Activated CD8-positive, alpha-beta memory T cell treated with anti-CD3 and anti-CD28 coated beads, Interleukin-2, amount 10 ng/mL, durations not matched to agents 7 days and 5 days (primary cell): Measurements from ENCODE around the gene SVEP1. TPM values are rescaled to one million over a fixed set of nuclear protein-coding genes. Genes with fewer than 3 reads are reported as not detected.
"Not testable (repeated sequence)": the region's sequence is repeated elsewhere in the genome, so short reads cannot be mapped to it uniquely, and the experiment has no call there.

ENCODE experiments used
- ATAC-seq: fragments of 150-1000 bp; cut with Tn5 transposase; one replicate; pipeline ENCODE4 v1.10.0; 2021; ENCODE audit warnings: moderate library complexity
- CTCF ChIA-PET: fragments of 350-600 bp; sonication (Branson Sonifier 250); formaldehyde crosslinking; loops from one replicate; lab custom pipeline; 2021; ENCODE audit warnings: antibody characterized with exemption; lab: Charles Lee
- DNase-seq: peaks from one replicate; pipeline ENCODE4 v3.0.0-alpha.2; 2020
- H3K27ac Mint-ChIP-seq: one replicate; pipeline ENCODE4 v1.8.0; 2021; ENCODE audit warnings: mild to moderate bottlenecking, mixed read lengths
- H3K27me3 Mint-ChIP-seq: one replicate; pipeline ENCODE4 v1.8.0; 2021; ENCODE audit warnings: mixed read lengths
- H3K36me3 Mint-ChIP-seq: one replicate; pipeline ENCODE4 v1.8.0; 2021; ENCODE audit warnings: mild to moderate bottlenecking, mixed read lengths
- H3K4me1 Mint-ChIP-seq: one replicate; pipeline ENCODE4 v1.8.0; 2021; ENCODE audit warnings: mixed read lengths
- H3K4me3 Mint-ChIP-seq: one replicate; pipeline ENCODE4 v1.8.0; 2021; ENCODE audit warnings: mild to moderate bottlenecking, moderate library complexity, mixed read lengths
- H3K9me3 Mint-ChIP-seq: one replicate; pipeline ENCODE4 v1.8.0; 2022; ENCODE audit warnings: low read depth, mixed read lengths
- total RNA-seq, 2 experiments: library from RNA; stranded (reverse); gene quantifications; one replicate each; pipeline ENCODE4 v1.2.3, GENCODE V29; 2021

The SVEP1 gene
- total RNA-seq, result not detected

GRCh38 chr9:110579034-110579861 lies at the start of gene SVEP1:
Gene SVEP1, minus strand, starts transcription at chr9:110579741. Its CDS starts 198 bp downstream, at chr9:110579543.
- peaks cover 37% of the 10 kb centered on the region for H3K27me3 Mint-ChIP-seq
- no peaks in the 10 kb centered on the region for H3K36me3 Mint-ChIP-seq
- CTCF ChIA-PET, result no interaction called here
- no peaks in the 10 kb centered on the region for H3K9me3 Mint-ChIP-seq
- H3K4me1 Mint-ChIP-seq, result peaks cover 2% of the 10 kb centered on the region
- DNase-seq (no peak), ATAC-seq (no peak)
- H3K4me3 Mint-ChIP-seq, result no peak within 1 kb of the TSS
- H3K27ac Mint-ChIP-seq, result no peak within 1 kb of the TSS

- Mint-ChIP-seq H3K9me3 (no peaks in the 10 kb centered on the region), H3K4me3 (no peak overlapping the region), H3K27me3 (no peaks in the 10 kb centered on the region), H3K36me3 (no peaks in the 10 kb centered on the region), H3K4me1 (peaks cover 3% of the 10 kb centered on the region), H3K27ac (no peak overlapping the region)
- ATAC-seq, result peak; percentile 72
- no peak for DNase-seq
- CTCF ChIA-PET, result no interaction called here
These were observed 46.7 kb upstream of the SVEP1 start for GRCh38 chr9:110626101-110626829.

- no peaks in the 10 kb centered on the region for H3K9me3 Mint-ChIP-seq
- peaks cover 3% of the 10 kb centered on the region for H3K4me1 Mint-ChIP-seq
- CTCF ChIA-PET, result interaction anchor here (1.0 to 1.5 kb wide), 3 partner anchors 62 to 1049 kb away, joined by 3 to 5 read pairs (median 4); no protein-coding TSS in a partner anchor
- H3K27me3 Mint-ChIP-seq, result no peaks in the 10 kb centered on the region
- H3K27ac Mint-ChIP-seq, result no peak overlapping the region
- DNase-seq, result no peak
- no peak overlapping the region for H3K4me3 Mint-ChIP-seq
- H3K36me3 Mint-ChIP-seq, result no peaks in the 10 kb centered on the region
- no peak for ATAC-seq
These were observed 44.0 kb upstream of the SVEP1 start for GRCh38 chr9:110623462-110624025.

GRCh38 chr9:110622368-110622767 lies 42.8 kb upstream of the SVEP1 start:
- CTCF ChIA-PET, result no interaction called here
- Mint-ChIP-seq H3K4me3 (no peak overlapping the region), H3K36me3 (no peaks in the 10 kb centered on the region), H3K9me3 (no peaks in the 10 kb centered on the region), H3K4me1 (peaks cover 3% of the 10 kb centered on the region), H3K27ac (no peak overlapping the region), H3K27me3 (no peaks in the 10 kb centered on the region)
- DNase-seq (no peak), ATAC-seq (no peak)

GRCh38 chr9:110620726-110621125 lies 41.2 kb upstream of the SVEP1 start:
- no peak for ATAC-seq

GRCh38 chr9:110619831-110620230 lies 40.3 kb upstream of the SVEP1 start:
- CTCF ChIA-PET, result no interaction called here
- ATAC-seq, result no peak
- no peaks in the 10 kb centered on the region for H3K4me1 Mint-ChIP-seq

More at GRCh38 chr9:110620726-110621125, 41.2 kb upstream of the SVEP1 start:
- H3K36me3 Mint-ChIP-seq, result no peaks in the 10 kb centered on the region
- CTCF ChIA-PET, result no interaction called here
- no peaks in the 10 kb centered on the region for H3K4me1 Mint-ChIP-seq
- H3K4me3 Mint-ChIP-seq, result no peak overlapping the region
- no peaks in the 10 kb centered on the region for H3K27me3 Mint-ChIP-seq
- DNase-seq, result no peak
- no peak overlapping the region for H3K27ac Mint-ChIP-seq
- no peaks in the 10 kb centered on the region for H3K9me3 Mint-ChIP-seq

GRCh38 chr9:110615498-110615897 lies 36.0 kb upstream of the SVEP1 start:
- Mint-ChIP-seq H3K9me3 (no peaks in the 10 kb centered on the region), H3K36me3 (no peaks in the 10 kb centered on the region), H3K4me3 (no peak overlapping the region), H3K27me3 (no peaks in the 10 kb centered on the region), H3K27ac (no peak overlapping the region), H3K4me1 (no peaks in the 10 kb centered on the region)
- DNase-seq, result no peak
- CTCF ChIA-PET, result no interaction called here
- no peak for ATAC-seq

More at GRCh38 chr9:110619831-110620230, 40.3 kb upstream of the SVEP1 start:
- no peak for DNase-seq
- Mint-ChIP-seq H3K36me3 (no peaks in the 10 kb centered on the region), H3K4me3 (no peak overlapping the region), H3K9me3 (no peaks in the 10 kb centered on the region), H3K27ac (no peak overlapping the region), H3K27me3 (no peaks in the 10 kb centered on the region)

GRCh38 chr9:110614576-110614975 lies 35.0 kb upstream of the SVEP1 start:
- H3K27ac Mint-ChIP-seq, CTCF ChIA-PET, H3K4me1 Mint-ChIP-seq, H3K9me3 Mint-ChIP-seq, DNase-seq, H3K36me3 Mint-ChIP-seq, H3K4me3 Mint-ChIP-seq, ATAC-seq, H3K27me3 Mint-ChIP-seq: not testable (repeated sequence)

GRCh38 chr9:110606179-110606790 lies 26.7 kb upstream of the SVEP1 start:
- ATAC-seq, result no peak
- Mint-ChIP-seq H3K9me3 (peaks cover 2% of the 10 kb centered on the region), H3K4me3 (no peak overlapping the region), H3K36me3 (no peaks in the 10 kb centered on the region), H3K27ac (no peak overlapping the region), H3K27me3 (no peaks in the 10 kb centered on the region), H3K4me1 (no peaks in the 10 kb centered on the region)
- CTCF ChIA-PET, result no interaction called here
- no peak for DNase-seq

GRCh38 chr9:110605565-110605964 lies 26.0 kb upstream of the SVEP1 start:
- H3K27ac Mint-ChIP-seq, result no peak overlapping the region
- CTCF ChIA-PET, result no interaction called here
- peaks cover 2% of the 10 kb centered on the region for H3K9me3 Mint-ChIP-seq
- no peak for DNase-seq
- H3K36me3 Mint-ChIP-seq, result no peaks in the 10 kb centered on the region
- H3K27me3 Mint-ChIP-seq, result no peaks in the 10 kb centered on the region
- no peak for ATAC-seq
- no peak overlapping the region for H3K4me3 Mint-ChIP-seq
- H3K4me1 Mint-ChIP-seq, result no peaks in the 10 kb centered on the region

- H3K27ac Mint-ChIP-seq, result no peak overlapping the region
- no peaks in the 10 kb centered on the region for H3K36me3 Mint-ChIP-seq
- no peak overlapping the region for H3K4me3 Mint-ChIP-seq
- peaks cover 2% of the 10 kb centered on the region for H3K9me3 Mint-ChIP-seq
- H3K4me1 Mint-ChIP-seq, result no peaks in the 10 kb centered on the region
- CTCF ChIA-PET, result no interaction called here
- DNase-seq, result no peak
- no peaks in the 10 kb centered on the region for H3K27me3 Mint-ChIP-seq
- ATAC-seq, result no peak
These were observed 24.6 kb upstream of the SVEP1 start for GRCh38 chr9:110604171-110604601.

- DNase-seq (no peak), ATAC-seq (no peak)
- H3K4me1 Mint-ChIP-seq, result no peaks in the 10 kb centered on the region
- no peaks in the 10 kb centered on the region for H3K27me3 Mint-ChIP-seq
- no peak overlapping the region for H3K27ac Mint-ChIP-seq
- H3K36me3 Mint-ChIP-seq, result no peaks in the 10 kb centered on the region
- CTCF ChIA-PET, result no interaction called here
- no peak overlapping the region for H3K4me3 Mint-ChIP-seq
- peaks cover 8% of the 10 kb centered on the region for H3K9me3 Mint-ChIP-seq
These were observed 22.7 kb upstream of the SVEP1 start for GRCh38 chr9:110602281-110602680.

- no peak overlapping the region for H3K4me3 Mint-ChIP-seq
These were observed 21.6 kb upstream of the SVEP1 start for GRCh38 chr9:110601098-110601497.

More at GRCh38 chr9:110601098-110601497, 21.6 kb upstream of the SVEP1 start:
- no peaks in the 10 kb centered on the region for H3K4me1 Mint-ChIP-seq
- ATAC-seq (no peak), DNase-seq (no peak)
- no peaks in the 10 kb centered on the region for H3K27me3 Mint-ChIP-seq
- no peak overlapping the region for H3K27ac Mint-ChIP-seq
- no peaks in the 10 kb centered on the region for H3K36me3 Mint-ChIP-seq
- H3K9me3 Mint-ChIP-seq, result peaks cover 8% of the 10 kb centered on the region
- CTCF ChIA-PET, result no interaction called here
